Measurements from ENCODE around the gene TDRD9.

- TF ChIP-seq CTCF (IDR thresholded peaks at IDR 0.05 in 4 of 5, conservative IDR thresholded peaks at IDR 0.05 in 1 of 5) (no peak), POLR2A (IDR thresholded peaks at IDR 0.05) (no peak)
These were observed 13.9 kb downstream of the TDRD9 start, which contains the start of gene RD3L for GRCh38 chr14:103941973-103942736.
